HUES64 (cell line): ENCODE results near the gene LLPH.
A peak's percentile ranks its signal among the peaks of the same experiment; 100 is the strongest.

Experiments used
- H3K27ac ChIP-seq: 2 replicates; pipeline ENCODE4 v1.7.0; 2013; ENCODE audit warnings: low read depth, low read length, inconsistent platforms
- H3K27me3 ChIP-seq: 2 replicates; pipeline ENCODE4 v1.6.1; 2013; ENCODE audit warnings: mild to moderate bottlenecking, low read length; ENCODE audit not compliant: insufficient read depth
- H3K36me3 ChIP-seq: 2 replicates; pipeline ENCODE4 v1.6.1; 2013; ENCODE audit warnings: mild to moderate bottlenecking, low read length; ENCODE audit not compliant: insufficient read depth
- H3K4me1 ChIP-seq: 2 replicates; pipeline ENCODE4 v1.6.1; 2013; ENCODE audit warnings: mild to moderate bottlenecking, low read length, moderate library complexity; ENCODE audit not compliant: insufficient read depth
- H3K4me3 ChIP-seq: 2 replicates; pipeline ENCODE4 v1.5.1; 2013; ENCODE audit warnings: mild to moderate bottlenecking, low read length, moderate library complexity
- H3K9ac ChIP-seq: 2 replicates; pipeline ENCODE4 v1.6.1; 2013; ENCODE audit warnings: mild to moderate bottlenecking, low read depth, low read length
- H3K9me3 ChIP-seq: 2 replicates; pipeline ENCODE4 v1.6.1; 2013; ENCODE audit warnings: low read depth, low read length; ENCODE audit not compliant: insufficient read depth
- WGBS: fragments of 150-250, 120-280 bp; methylation state at CpG from one replicate; pipeline ENCODE4 v1.1.7; 2013; ENCODE audit warnings: missing lambda C conversion rate; 5-methylcytosine and 5-hydroxymethylcytosine counted together

LLPH gene

DNA sequence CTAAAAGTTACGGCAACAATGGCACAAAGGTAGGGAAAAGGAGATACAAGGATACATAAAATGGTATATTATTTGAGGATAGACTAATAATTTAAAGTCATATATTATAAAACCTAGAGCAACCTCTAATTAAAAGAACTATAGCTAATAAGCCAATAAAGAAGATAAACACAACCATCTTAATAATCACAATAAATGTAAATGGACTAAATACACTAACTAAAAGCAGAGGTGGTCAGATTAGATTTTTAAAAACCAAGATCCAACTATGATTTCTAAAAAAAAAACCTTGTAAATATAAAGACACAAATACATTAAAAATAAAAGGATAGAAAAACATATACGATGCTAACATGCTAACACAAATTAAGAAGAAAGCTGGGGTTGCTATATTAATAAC is 10.7 kb upstream of the LLPH start:
- Histone ChIP-seq H3K27me3 (no peaks in the 10 kb centered on the region), H3K9me3 (peaks cover 27% of the 10 kb centered on the region), H3K36me3 (peaks cover 50% of the 10 kb centered on the region), H3K9ac (no peak overlapping the region), H3K4me3 (no peak overlapping the region), H3K4me1 (no peaks in the 10 kb centered on the region), H3K27ac (no peak overlapping the region)
- 100% methylated on average over 1 of the region's 2 CpGs for WGBS

DNA sequence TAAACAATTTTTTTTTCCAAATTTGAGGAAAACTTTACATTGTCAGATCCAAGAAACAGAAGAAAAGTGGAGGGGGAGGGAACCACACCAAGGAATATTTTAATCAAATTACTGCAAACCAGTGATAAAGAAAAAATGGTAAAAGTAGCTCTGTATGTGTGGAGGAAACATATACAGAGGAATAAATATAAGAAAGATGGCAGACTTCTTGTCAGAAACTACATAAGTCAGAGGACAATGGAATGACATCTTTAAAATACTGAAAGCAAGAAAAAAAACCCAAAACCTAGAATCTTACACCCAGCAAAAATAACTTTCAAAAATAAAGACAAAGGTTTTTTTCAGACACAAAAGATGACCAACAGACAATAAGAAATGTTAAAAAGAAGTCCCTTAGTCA is 10.2 kb upstream of the LLPH start:
- Histone ChIP-seq H3K27ac (no peak overlapping the region), H3K36me3 (peaks cover 54% of the 10 kb centered on the region), H3K9ac (no peak overlapping the region), H3K4me1 (no peaks in the 10 kb centered on the region), H3K9me3 (peaks cover 27% of the 10 kb centered on the region), H3K27me3 (no peaks in the 10 kb centered on the region), H3K4me3 (no peak overlapping the region)

DNA sequence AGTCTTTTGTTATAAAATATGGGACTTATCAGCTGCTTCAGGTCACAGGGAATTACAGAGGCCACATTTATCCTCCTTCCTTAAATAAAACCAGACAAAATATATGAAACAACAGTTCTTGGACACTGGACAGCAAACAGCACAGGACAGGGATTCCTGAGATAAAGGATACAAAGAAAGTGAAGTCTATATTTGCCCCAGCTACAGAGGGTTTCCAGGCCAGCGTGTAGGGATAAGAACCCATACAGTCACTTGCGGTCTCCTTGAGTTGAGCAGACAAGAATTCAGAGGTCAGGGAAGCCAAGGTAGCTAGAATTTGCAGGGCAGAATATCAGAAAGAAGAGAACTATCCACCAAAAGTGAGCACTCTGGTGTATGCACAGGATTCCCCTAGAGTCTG is 8.8 kb upstream of the LLPH start:
- H3K36me3 ChIP-seq, result peaks cover 54% of the 10 kb centered on the region
- WGBS, result 97% methylated on average over 2 of the region's 2 CpGs

DNA sequence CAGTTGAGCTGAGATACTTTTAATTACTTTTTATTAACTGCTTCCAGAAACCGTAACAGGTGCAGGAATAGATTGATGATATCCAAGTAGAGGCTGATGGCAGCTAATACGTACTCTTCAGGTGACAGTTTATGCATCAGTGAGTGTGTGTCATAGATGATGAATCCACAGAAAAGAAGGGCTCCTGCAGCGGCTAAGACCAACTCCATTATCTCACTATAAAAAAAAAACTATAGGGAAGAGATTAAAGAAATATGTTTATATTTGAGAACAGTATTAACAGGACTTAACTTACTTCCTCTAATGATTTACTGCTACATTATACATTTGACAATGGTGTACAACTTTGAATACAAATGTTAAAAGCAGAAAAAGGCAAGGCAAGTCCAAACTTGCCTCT is 7.4 kb upstream of the LLPH start:
- Histone ChIP-seq H3K36me3 (peaks cover 59% of the 10 kb centered on the region), H3K9me3 (peaks cover 27% of the 10 kb centered on the region), H3K27me3 (no peaks in the 10 kb centered on the region), H3K4me1 (no peaks in the 10 kb centered on the region), H3K27ac (no peak overlapping the region), H3K9ac (no peak overlapping the region), H3K4me3 (no peak overlapping the region)
- 100% methylated on average over 2 of the region's 3 CpGs for WGBS

More for the DNA sequence above, 8.8 kb upstream of the LLPH start:
- no peak overlapping the region for H3K4me3 ChIP-seq
- no peaks in the 10 kb centered on the region for H3K27me3 ChIP-seq
- H3K9me3 ChIP-seq, result peaks cover 27% of the 10 kb centered on the region
- no peak overlapping the region for H3K27ac ChIP-seq
- no peaks in the 10 kb centered on the region for H3K4me1 ChIP-seq
- H3K9ac ChIP-seq, result no peak overlapping the region

DNA sequence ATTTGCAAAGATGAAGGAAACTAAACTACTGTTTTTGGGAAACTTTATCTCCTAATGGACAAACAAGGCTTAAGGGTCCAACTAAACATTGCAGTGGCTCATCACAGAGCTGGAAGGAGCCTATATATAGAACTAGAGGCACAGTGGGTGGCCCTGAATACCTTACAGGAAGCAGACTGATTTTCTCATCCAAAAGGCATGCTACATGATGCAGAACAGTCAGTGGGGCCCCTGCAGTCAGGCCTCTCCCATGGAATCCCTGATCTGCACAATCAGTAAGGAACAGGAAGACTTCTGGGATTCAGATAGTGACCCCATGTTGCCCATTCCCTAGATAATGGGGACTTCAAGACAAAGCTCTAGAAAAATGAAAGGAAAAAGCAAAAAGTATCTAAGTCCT is 1.9 kb upstream of the LLPH start:
- Histone ChIP-seq H3K4me1 (peaks cover 16% of the 10 kb centered on the region), H3K27me3 (no peaks in the 10 kb centered on the region), H3K36me3 (peaks cover 31% of the 10 kb centered on the region), H3K4me3 (peak overlapping the region; percentile 78), H3K9ac (peak overlapping the region; percentile 40), H3K9me3 (no peaks in the 10 kb centered on the region), H3K27ac (peak overlapping the region; percentile 62)

DNA sequence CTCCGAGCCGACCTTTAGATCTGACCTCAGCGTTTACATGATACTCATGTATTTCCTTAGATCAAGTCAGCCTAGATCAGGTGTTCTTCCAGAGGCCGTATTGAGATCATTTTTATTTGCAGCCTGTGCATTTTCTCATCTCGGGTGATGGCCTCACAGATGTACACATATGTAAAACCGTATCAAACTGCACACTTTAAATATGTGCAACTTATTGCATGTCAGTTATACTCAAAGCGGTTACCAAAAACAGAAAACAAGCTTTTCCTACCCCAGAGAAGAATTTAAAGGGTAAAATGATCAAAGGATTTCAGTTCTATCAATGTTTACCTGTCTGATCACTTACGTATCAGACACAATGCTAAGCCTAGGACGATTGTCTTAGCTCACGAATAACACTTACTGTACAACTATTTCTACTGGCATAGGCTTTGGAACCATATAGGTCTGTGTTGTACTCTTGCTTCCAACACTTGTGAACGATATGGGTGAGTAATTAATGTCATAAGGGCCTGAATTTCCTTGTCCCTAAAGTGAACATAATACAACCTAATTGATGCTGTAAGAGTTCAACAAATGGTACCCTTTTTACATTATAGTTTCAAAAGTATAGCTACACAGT is 628 bp upstream of the LLPH start:
- Histone ChIP-seq H3K27ac (peak overlapping the region; percentile 87), H3K36me3 (peaks cover 33% of the 10 kb centered on the region), H3K4me3 (peak overlapping the region; percentile 78), H3K9me3 (no peaks in the 10 kb centered on the region), H3K27me3 (no peaks in the 10 kb centered on the region), H3K9ac (peak overlapping the region; percentile 83), H3K4me1 (peaks cover 16% of the 10 kb centered on the region)
- 3% methylated on average over 9 of the region's 11 CpGs for WGBS

DNA sequence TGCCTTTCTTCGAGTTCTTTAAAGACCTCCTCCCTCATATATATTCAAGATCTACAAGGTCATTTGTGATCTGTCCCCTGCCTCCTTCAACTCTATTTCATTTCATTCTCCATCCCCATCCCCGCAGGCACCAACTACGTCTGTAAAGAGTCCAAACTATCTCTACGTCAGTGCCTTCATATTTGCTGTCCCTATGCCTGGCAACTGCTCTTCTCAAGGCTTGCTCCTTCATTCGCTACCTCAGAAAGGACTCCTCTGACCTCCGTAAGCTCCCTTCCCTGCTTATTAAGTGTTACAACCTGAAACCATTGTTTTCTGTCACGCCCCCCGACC is 650 bp downstream of the LLPH start:
- peaks cover 39% of the 10 kb centered on the region for H3K36me3 ChIP-seq
- H3K4me3 ChIP-seq, result peak overlapping the region; percentile 78
- H3K27me3 ChIP-seq, result no peaks in the 10 kb centered on the region
- peak overlapping the region; percentile 83 for H3K9ac ChIP-seq
- 3% methylated on average over 8 of the region's 8 CpGs for WGBS
- H3K9me3 ChIP-seq, result no peaks in the 10 kb centered on the region
- peaks cover 16% of the 10 kb centered on the region for H3K4me1 ChIP-seq
- no peak overlapping the region for H3K27ac ChIP-seq

DNA sequence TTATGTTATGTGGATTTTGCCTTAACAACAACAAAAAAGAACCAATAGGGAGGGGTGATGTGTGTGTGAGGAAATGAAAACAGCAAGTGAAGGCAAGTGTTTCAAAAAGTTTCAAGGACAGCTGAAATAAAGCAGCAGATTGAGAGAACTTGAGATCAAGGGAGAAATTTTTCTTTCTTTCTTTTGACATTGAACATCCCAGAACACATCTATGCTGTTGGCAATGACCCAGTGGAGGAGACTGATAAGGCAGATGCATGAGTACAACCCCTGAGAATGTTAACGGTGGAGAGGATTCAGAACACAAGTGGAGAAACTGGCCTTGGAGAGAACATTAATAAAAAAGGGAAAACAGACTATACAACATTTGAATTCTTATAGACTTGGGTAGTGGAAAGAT is 2.9 kb downstream of the LLPH start:
- Histone ChIP-seq H3K36me3 (peaks cover 56% of the 10 kb centered on the region), H3K4me1 (peaks cover 14% of the 10 kb centered on the region), H3K9me3 (no peaks in the 10 kb centered on the region), H3K9ac (no peak overlapping the region), H3K27ac (no peak overlapping the region), H3K4me3 (no peak overlapping the region), H3K27me3 (no peaks in the 10 kb centered on the region)
- WGBS, result 100% methylated on average over 1 of the region's 1 CpG

DNA sequence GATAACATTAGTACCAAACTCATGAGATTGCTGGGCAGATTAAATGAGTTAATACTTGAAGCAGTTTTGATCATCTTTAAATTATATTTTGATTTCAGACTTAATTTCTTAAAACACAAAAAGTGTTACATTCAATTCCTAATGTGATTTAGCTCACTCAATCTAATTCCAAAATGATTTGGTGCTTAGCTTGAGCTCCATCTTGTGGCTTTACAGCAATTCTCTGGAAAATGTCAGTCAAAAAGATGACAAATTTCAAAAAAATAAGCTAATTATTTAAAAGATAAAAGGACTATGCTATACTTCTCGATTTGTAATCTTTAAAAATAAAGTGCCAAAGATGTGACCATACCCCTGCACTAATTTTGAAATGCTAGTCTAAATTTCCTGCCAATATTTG is 10.1 kb downstream of the LLPH start:
- Histone ChIP-seq H3K36me3 (peaks cover 45% of the 10 kb centered on the region), H3K9ac (no peak overlapping the region), H3K9me3 (no peaks in the 10 kb centered on the region), H3K4me3 (no peak overlapping the region), H3K27ac (no peak overlapping the region), H3K4me1 (no peaks in the 10 kb centered on the region), H3K27me3 (no peaks in the 10 kb centered on the region)
- WGBS, result 100% methylated on average over 1 of the region's 1 CpG

DNA sequence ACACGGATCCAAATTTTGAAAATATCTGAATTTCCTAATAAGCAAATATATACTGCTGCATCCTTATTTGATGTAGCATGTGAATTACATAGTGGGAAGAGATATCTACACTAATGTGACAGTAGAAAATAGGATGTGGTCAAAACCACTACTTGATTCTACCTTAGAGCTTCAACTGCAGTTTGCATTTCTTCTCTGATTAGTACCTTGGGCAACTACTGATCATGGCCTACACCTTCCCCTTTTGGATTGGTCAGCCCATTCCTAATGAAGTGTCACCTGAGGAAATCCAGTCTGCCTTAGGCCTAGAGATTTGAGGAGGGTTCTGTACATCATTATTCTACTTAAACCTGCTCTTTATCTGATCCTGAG is 10.7 kb downstream of the LLPH start:
- Histone ChIP-seq H3K9ac (no peak overlapping the region), H3K27ac (no peak overlapping the region), H3K4me1 (no peaks in the 10 kb centered on the region), H3K4me3 (no peak overlapping the region), H3K9me3 (no peaks in the 10 kb centered on the region), H3K27me3 (no peaks in the 10 kb centered on the region), H3K36me3 (peaks cover 39% of the 10 kb centered on the region)
- 100% methylated on average over 1 of the region's 1 CpG for WGBS

DNA sequence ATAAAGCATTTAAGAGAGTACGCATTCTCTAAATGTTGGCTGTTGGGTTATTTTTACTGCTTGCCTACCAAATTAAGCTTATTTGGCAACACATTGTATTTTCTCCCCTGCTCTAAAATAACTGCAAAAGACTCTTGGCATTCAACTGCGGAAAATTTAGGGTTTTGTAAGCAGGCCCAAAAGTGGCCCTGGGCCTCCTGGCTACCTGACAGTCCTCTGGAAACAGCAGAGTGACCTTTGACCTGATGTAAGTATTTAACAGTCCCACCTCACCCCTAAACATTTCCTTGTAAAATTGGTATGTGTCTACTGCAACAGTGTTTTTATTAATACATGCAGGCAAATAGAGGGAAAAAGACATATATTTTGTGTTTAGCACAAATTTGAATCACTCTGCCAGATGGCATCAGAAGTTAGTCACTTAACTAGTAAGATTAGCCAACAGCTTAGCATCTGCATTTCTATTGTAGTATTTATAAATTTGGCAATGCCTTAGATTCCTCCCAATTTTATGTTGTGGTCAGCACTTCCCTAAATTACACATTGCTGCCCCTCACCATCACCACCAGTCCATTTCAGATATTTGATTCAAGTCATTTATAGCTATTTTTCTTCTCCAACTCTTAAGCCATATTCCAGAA is 11.2 kb downstream of the LLPH start:
- 97% methylated on average over 2 of the region's 2 CpGs for WGBS
- Histone ChIP-seq H3K36me3 (peaks cover 34% of the 10 kb centered on the region), H3K4me3 (no peak overlapping the region)

More for the DNA sequence above, 11.2 kb downstream of the LLPH start:
- H3K9ac ChIP-seq, result no peak overlapping the region
- H3K4me1 ChIP-seq, result no peaks in the 10 kb centered on the region
- no peaks in the 10 kb centered on the region for H3K27me3 ChIP-seq
- no peak overlapping the region for H3K27ac ChIP-seq
- no peaks in the 10 kb centered on the region for H3K9me3 ChIP-seq
